DMS114 treated with DMSO at 0.1 percent for 48 hours (cell line): ENCODE data around the gene SLC19A1.

Experiments
- DNase-seq: peaks from one replicate; lab custom pipeline; 2025; ENCODE audit not compliant: unreplicated experiment; lab: John Stamatoyannopoulos, UW

SLC19A1 gene

DNA sequence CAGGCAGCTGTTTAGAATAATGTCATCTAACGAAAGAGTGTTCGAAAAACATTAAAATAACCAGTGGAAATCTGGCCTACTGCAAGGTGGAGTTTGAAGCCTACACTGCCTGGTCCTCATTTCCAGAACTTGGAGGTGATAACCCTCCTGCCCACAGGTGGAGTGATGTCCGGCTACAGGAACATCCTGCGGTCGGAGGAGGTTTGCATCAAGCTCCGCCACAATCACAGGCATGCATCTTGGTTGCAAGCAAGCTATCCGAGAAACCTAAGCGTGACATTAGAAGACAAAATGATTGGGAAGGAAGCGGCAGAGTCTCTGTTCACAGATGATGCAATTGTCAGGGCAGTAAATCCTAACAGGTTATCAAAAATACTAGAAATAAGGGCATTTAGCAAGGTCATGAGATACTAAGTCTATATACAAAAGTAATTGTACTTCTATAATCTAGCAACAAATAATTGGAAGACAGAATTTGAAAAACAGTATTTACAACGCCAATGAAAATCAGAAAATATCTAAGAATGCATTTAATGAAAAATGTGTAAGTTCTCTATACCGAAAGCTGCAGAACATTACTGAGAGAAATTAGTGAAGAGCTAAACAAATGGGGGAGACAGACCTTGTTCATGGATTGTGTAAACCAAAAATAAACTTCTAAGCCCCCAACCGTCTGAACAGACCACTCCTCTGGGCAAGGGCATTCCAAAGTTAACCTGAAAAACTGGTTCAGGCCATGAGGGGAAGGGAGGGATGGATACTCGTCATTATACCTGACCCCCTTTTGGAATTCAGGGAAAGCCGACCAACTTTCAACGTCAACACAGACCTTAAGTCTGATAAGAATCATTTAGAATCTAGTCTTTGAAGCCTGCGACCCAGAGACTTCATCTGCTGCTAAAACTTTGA is 4.7 kb upstream of the SLC19A1 start:
- DNase-seq, result no peak

GRCh38 chr21:45545691-45546531 is 3.7 kb upstream of the SLC19A1 start:
- DNase-seq, result no peak

- no peak for DNase-seq
Observed at GRCh38 chr21:45545236-45545570, 3.0 kb upstream of the SLC19A1 start.

GRCh38 chr21:45544449-45545235 is 2.4 kb upstream of the SLC19A1 start:
- no peak for DNase-seq

DNA sequence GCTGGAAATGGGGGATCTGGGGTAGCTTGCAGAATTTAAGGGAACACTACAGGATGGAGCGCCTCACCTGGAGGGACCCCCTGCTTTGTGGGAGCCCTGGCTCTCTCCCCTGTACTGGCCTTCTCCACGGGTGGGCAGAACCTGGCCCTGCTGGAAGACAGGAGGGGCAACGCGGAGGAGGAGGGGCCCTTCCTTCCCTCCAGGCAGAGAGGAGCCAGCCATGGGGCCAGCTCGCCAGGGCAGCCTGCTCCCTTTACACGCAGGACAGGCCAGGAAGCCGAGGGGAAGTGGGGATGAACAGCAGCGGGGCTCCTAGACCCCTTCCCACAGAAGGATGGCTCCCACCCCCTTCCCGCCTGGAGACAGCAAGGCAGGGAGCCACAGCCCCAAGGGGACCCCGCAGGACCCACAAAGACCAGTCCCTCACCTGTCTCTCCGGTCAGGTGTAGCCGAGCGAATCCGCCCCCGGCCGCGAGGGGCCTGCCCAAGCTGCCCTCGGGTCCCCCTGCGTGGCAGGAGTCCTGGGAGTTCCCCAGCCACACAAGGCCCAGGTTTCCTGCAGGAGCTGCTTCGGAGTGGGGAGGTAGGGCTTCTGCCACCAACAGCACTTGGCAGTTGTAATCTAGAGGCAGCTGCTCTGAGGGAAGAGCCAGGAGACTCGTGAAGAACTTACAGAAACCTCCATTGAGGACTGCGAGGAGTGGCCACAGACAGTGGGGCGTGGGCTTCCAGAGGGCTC is 1.6 kb upstream of the SLC19A1 start:
- DNase-seq, result no peak

DNA sequence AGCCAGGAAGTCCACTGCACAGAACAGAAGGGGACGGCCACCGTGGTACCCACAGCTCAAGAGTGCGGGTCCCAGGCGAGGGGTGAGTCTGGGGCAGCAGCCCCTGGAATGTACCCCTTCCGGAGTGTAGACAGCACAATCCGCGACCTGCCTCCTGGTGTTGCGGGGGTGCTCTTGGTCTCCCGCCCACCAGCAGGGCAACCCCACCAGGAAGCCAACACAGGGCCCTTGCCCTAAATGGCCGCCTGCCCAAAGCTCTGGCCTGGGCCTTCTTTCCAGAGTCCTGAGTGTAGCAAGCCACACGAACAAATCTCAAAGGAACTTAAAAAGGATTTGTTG is 1.1 kb upstream of the SLC19A1 start:
- no peak for DNase-seq

GRCh38 chr21:45542667-45543370 is 579 bp upstream of the SLC19A1 start:
- no peak for DNase-seq

DNA sequence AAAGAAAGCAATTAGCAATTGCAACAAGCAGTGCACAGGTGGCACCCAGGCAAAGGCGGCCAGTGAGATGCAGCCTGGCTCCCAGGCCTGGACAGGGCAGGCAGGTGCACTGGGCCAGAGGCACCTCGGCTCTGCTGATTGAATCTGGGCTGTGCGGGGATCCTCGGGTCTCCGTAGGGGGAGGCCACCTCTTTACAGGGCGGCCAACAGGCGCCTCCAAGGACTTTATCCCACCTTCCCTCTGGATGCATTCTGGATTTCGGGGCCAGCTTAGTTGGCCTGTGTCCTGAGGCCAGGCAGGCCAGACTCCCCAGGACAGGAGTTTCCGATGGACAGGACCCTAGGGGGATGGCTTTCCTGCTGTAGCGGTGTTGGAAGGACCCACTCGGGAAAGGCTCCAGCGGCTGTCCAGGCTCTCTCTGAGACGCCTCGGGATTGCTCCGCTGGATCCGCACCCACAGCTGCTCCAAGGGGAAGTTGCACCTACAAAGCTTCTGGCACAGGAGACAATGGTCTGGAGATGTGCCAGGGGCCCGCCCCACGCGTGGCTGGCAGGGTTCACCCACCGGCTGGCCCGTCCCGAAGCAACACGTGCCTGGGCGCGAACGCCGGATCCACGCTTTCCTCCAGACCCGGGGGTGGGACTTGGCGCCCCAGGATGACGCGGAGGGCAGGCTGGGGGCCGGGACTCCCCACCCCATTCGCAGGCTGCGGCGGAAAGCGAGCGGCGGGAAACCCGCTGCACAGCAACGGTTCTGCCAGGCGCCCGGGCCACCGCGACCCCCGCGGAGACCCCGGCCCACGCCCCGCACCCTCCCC is 810 bp downstream of the SLC19A1 start:
- DNase-seq, result no peak

DNA sequence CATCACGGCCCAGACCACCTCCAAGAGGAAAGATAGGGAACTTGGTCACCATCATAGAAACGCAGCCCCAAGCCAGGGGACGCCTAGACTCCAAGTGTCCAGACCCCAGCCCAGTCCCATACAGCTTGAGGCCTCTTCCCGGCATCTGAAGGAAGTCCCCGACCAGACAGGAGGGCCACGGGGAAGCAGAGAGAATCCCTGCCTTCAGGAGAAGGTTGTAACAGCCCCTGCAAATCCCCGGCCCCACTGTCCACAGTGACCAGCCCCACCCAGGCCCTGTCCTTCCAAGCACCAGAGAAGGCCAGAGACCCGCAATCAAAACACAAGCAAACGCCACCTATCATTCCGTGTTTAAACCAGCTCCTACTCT is 1.7 kb downstream of the SLC19A1 start:
- no peak for DNase-seq

DNA sequence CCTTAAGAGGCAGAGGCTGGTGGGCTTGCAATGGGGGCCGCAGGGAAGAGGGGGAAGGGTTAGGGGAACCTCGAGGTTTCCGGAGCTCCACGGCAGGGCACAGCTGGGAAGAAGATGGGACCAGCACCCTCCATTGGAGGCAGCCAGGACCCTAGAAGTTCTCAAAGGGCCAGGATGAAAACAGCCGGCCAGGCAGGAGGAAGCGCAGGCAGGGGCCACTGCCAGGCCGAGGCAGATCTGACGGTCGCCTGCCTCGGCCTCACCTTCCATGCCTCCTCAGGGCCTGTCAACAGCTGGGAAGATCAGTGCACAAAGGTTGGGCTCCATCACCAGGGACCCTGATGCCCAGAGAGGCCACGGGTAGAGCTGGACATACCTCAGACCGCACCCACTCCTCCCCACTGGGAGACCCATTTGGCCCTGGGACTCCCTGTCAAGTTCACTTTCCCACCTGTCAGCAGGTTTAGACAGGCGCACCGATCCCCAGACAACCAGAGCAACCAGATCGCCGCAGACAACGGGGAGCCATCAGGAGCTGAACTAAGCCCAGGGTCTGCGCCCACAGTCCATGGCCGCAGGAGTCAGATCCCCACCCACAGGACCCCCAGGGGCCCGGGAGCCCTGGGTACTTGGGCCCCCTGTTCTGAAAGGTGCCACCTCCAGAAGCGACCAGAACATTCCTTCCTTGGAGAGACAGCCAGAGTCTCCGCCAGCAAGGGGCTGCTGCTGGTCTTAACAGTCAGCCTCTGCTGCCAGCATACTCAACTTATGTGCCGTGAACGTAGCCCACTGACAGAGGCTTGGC is 2.2 kb downstream of the SLC19A1 start:
- no peak for DNase-seq

- no peak for DNase-seq
Observed at GRCh38 chr21:45539046-45539795, 3.0 kb downstream of the SLC19A1 start.

GRCh38 chr21:45538381-45539045 is 3.7 kb downstream of the SLC19A1 start:
- DNase-seq, result no peak

DNA sequence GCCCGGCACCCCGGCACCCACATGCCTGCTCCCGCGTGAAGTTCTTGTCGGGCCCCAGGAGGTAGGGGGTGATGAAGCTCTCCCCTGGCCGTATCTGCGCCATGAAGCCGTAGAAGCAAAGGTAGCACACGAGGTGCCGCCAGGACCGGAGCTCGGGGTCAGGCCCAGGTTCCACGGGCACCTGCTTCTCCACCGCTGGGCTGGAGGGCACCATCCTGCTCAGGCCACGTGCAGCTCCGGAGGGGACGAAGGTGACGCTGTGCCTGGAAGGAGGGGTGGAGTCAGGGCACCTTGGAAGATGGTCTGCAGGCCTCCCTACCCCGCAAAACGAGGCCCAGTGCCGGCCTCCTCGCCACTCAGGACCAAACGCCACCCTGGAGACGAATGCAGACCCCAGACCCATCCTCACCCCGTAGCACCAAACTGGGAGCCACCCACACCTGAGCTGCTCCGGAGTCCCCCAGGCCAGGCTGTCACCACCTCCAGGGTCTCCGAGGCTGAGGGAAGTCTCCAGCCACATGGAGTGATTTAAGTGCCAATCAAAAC is 4.4 kb downstream of the SLC19A1 start:
- DNase-seq, result no peak

DNA sequence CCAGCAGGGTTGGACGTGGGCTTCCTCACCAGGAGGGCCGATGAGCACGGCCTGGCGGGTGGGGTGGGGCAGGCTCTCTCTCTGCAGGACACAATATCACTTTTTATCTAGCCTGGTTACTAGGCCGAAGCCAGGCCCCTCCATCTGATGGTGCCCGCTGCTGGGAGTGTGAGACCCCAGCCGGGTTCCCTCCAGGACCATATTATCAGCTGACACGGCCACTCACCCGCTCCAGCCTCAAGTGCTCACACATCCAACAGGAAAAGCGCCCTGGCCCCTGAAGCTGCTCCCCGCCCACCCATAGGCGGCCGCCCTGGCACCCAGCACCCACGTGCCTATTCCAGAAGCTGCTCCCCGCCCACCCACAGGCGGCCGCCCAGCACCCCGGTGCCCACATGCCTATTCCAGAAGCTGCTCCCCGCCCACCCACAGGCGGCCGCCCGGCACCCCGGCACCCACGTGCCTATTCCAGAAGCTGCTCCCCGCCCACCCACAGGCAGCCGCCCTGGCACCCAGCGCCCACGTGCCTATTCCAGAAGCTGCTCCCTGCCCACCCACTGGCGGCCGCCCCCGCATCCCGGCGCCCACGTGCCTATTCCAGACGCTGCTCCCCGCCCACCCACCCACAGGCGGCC is 5.0 kb downstream of the SLC19A1 start:
- DNase-seq, result no peak

DNA sequence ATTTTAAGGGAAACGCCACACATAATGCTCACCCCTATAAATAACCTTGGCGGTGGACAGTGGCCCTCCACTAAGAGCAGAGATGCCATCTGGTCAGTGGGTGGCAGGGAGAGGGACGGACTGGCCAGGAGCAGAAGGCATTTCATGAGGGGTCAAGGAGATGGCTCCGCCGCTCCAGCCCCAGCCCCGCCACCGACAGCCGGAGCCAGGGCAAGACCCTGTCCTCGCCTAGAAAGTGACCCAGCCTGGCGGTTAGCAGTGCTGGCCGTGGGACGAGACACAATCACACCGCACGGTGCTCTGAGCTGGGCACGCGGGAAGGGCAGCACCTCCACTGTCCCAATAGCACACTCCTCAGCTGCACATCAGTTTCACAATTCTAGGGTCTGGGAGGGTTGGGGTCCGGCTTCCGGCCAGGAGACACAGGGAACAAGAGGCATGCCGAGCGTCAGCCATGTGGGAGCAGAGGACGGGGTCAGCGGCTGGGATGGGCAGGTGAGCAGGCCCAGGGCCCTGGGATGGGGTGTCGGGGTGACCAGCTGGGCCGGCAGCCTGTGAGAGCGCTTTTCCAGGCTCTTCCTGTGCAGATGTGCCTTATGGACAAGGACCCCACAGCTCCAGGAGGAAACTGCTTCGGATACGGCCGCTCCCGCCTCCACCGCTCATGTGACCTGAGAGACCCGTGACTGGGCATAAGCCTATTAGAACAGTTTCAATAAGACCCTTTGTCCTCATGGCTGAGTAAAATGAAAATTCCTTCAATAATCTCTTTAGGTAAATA is 5.7 kb downstream of the SLC19A1 start:
- DNase-seq, result no peak
